AG09309 (cell line): Measurements from ENCODE around the gene GPA33.

Source experiments
- DNase-seq: peaks from one replicate; pipeline ENCODE4 v3.0.0-alpha.2; 2010; ENCODE audit warnings: low read depth
- H3K4me3 ChIP-seq: 2 replicates; pipeline ENCODE4 v1.5.1; 2011; ENCODE audit warnings: mild to moderate bottlenecking, low read depth, low read length, moderate library complexity; ENCODE audit not compliant: control insufficient read depth
- CTCF ChIP-seq: IDR thresholded peaks from 2 replicates; pipeline ENCODE4 v1.5.1; 2011; ENCODE audit warnings: mild to moderate bottlenecking, low read depth, low read length, inconsistent platforms; ENCODE audit not compliant: insufficient read depth, control insufficient read depth; ENCODE audit errors: missing control alignments

The GPA33 gene

GRCh38 chr1:167022384-167022783 is 67.8 kb downstream of the GPA33 start:
- no peak for TF ChIP-seq CTCF
- no peak for DNase-seq
- H3K4me3 ChIP-seq: no peak overlapping the region

- DNase-seq: no peak
- no peak overlapping the region for H3K4me3 ChIP-seq
- no peak for TF ChIP-seq CTCF
Observed at GRCh38 chr1:167016100-167016750, 74.0 kb downstream of the GPA33 start.

GRCh38 chr1:167013108-167013929 is 76.9 kb downstream of the GPA33 start:
- no peak overlapping the region for H3K4me3 ChIP-seq
- TF ChIP-seq CTCF: no peak
- DNase-seq: no peak

GRCh38 chr1:167012570-167012969 is 77.6 kb downstream of the GPA33 start:
- no peak for DNase-seq
- TF ChIP-seq CTCF: no peak
- H3K4me3 ChIP-seq: no peak overlapping the region

- DNase-seq: no peak
- no peak overlapping the region for H3K4me3 ChIP-seq
- TF ChIP-seq CTCF: no peak
Observed at GRCh38 chr1:167011560-167012191, 78.5 kb downstream of the GPA33 start.

GRCh38 chr1:167003711-167004110 is 86.5 kb downstream of the GPA33 start:
- DNase-seq: no peak
- no peak overlapping the region for H3K4me3 ChIP-seq
- TF ChIP-seq CTCF: no peak
